Liver (tissue), 3 donors: Measurements from ENCODE around the gene CD14.

Source experiments
- ATF3 ChIP-seq: IDR thresholded peaks from 2 replicates; pipeline ENCODE4 v1.6.1; 2016; ENCODE audit warnings: antibody characterized with exemption
- CTCF ChIP-seq: fragments of 150-350 bp; IDR thresholded peaks from 2 replicates; pipeline ENCODE4 v1.5.1; 2017; ENCODE audit warnings: improper control_type of control experiment, low read depth, low read length; ENCODE audit not compliant: missing input control
- EGR1 ChIP-seq, 2 donors: IDR thresholded peaks; 2 replicates each; pipeline ENCODE4 v1.6.1; 2016 to 2018; ENCODE audit warnings: antibody characterized with exemption in 2 of 2, low read depth in 2 of 2
- GABPA ChIP-seq, 2 donors: IDR thresholded peaks in 1 of 2; conservative IDR thresholded peaks in 1 of 2; 2 replicates each; pipeline ENCODE4 v1.6.1; 2016; ENCODE audit warnings: antibody characterized with exemption in 2 of 2, mild to moderate bottlenecking in 1 of 2, moderate library complexity in 1 of 2
- HNF4A ChIP-seq, 2 donors: conservative IDR thresholded peaks; 2 replicates each; pipeline ENCODE4 v1.6.1; 2016; ENCODE audit warnings: antibody characterized with exemption in 2 of 2, mild to moderate bottlenecking in 2 of 2
- MAX ChIP-seq: IDR thresholded peaks from 2 replicates; pipeline ENCODE4 v1.6.1; 2016; ENCODE audit warnings: antibody characterized with exemption
- RAD21 ChIP-seq, 2 donors: IDR thresholded peaks; 2 replicates each; pipeline ENCODE4 v1.6.1; 2016; ENCODE audit warnings: antibody characterized with exemption in 2 of 2, mild to moderate bottlenecking in 2 of 2
- REST ChIP-seq: IDR thresholded peaks from 2 replicates; pipeline ENCODE4 v1.6.1; 2016; ENCODE audit warnings: antibody characterized with exemption, mild to moderate bottlenecking
- SP1 ChIP-seq: IDR thresholded peaks from 2 replicates; pipeline ENCODE4 v1.6.1; 2018; ENCODE audit warnings: antibody characterized with exemption, mild to moderate bottlenecking
- YY1 ChIP-seq: IDR thresholded peaks from 2 replicates; pipeline ENCODE4 v1.6.1; 2016; ENCODE audit warnings: antibody characterized with exemption, mild to moderate bottlenecking
- donor health status: healthy.
- donor health status: healthy.

GRCh38 chr5:140609126-140609525 lies 23.8 kb downstream of the CD14 start:
- TF ChIP-seq RAD21 (IDR thresholded peaks at IDR 0.05) (no peak), CTCF (no peak), GABPA (IDR thresholded peaks at IDR 0.05 in 1 of 2, conservative IDR thresholded peaks at IDR 0.05 in 1 of 2) (no peak), SP1 (no peak), ATF3 (no peak), REST (no peak), HNF4A (conservative IDR thresholded peaks at IDR 0.05) (no peak), EGR1 (IDR thresholded peaks at IDR 0.05; ENCODE audit: low read depth in 2 of 2) (no peak), YY1 (no peak), MAX (no peak)
